Astrocyte (in vitro differentiated cells and primary cell): ENCODE results near the gene EGLN1. TPM values are rescaled to one million over a fixed set of nuclear protein-coding genes. Genes with fewer than 3 reads are reported as not detected.

Experiments used
- DNase-seq: peaks from one replicate; pipeline ENCODE4 v3.0.0-alpha.2; 2010; ENCODE audit warnings: low read depth
- FAIRE-seq: peaks from 2 replicates; lab custom pipeline; 2011; peaks lifted over from hg19 to GRCh38; lab: Jason Lieb, UNC
- H2AFZ ChIP-seq: 2 replicates; pipeline ENCODE4 v1.6.0; 2012; ENCODE audit warnings: low read depth, low read length, inconsistent platforms
- H3K27ac ChIP-seq: 2 replicates; pipeline ENCODE4 v1.5.1; 2011; ENCODE audit warnings: low read depth, low read length, inconsistent platforms
- H3K27me3 ChIP-seq: 2 replicates; pipeline ENCODE4 v1.6.0; 2011; ENCODE audit warnings: low read length, inconsistent platforms; ENCODE audit not compliant: insufficient read depth
- H3K36me3 ChIP-seq: 2 replicates; pipeline ENCODE4 v1.5.1; 2011; ENCODE audit warnings: low read length, inconsistent platforms; ENCODE audit not compliant: insufficient read depth
- H3K4me1 ChIP-seq: 2 replicates; pipeline ENCODE4 v1.5.1; 2011; ENCODE audit warnings: low read length, inconsistent platforms; ENCODE audit not compliant: insufficient read depth
- H3K4me2 ChIP-seq: 2 replicates; pipeline ENCODE4 v1.6.0; 2012; ENCODE audit warnings: low read length, inconsistent platforms
- H3K4me3 ChIP-seq: 2 replicates; pipeline ENCODE4 v1.5.1; 2011; ENCODE audit warnings: low read depth, mild to moderate bottlenecking, low read length, inconsistent platforms; ENCODE audit not compliant: insufficient read depth
- H3K79me2 ChIP-seq: 2 replicates; pipeline ENCODE4 v1.6.0; 2012; ENCODE audit warnings: mild to moderate bottlenecking, low read length, inconsistent platforms; ENCODE audit not compliant: insufficient read depth
- H3K9ac ChIP-seq: 2 replicates; pipeline ENCODE4 v1.6.0; 2012; ENCODE audit warnings: mild to moderate bottlenecking, low read length, inconsistent platforms
- H3K9me3 ChIP-seq: 2 replicates; pipeline ENCODE4 v1.5.1; 2012; ENCODE audit warnings: low read depth, mild to moderate bottlenecking, low read length, inconsistent platforms; ENCODE audit not compliant: insufficient read depth
- H4K20me1 ChIP-seq: 2 replicates; pipeline ENCODE4 v1.6.0; 2012; ENCODE audit warnings: low read length, inconsistent platforms; ENCODE audit not compliant: insufficient read depth
- H3K27ac Mint-ChIP-seq: one replicate; pipeline ENCODE4 v1.8.0; 2021; ENCODE audit warnings: mild to moderate bottlenecking, mixed read lengths; ENCODE audit not compliant: unreplicated experiment
- H3K27me3 Mint-ChIP-seq: one replicate; pipeline ENCODE4 v1.8.0; 2021; ENCODE audit warnings: low read depth, mixed read lengths; ENCODE audit not compliant: unreplicated experiment
- H3K36me3 Mint-ChIP-seq: one replicate; pipeline ENCODE4 v1.8.0; 2021; ENCODE audit warnings: low read depth, mixed read lengths; ENCODE audit not compliant: unreplicated experiment
- H3K4me1 Mint-ChIP-seq: one replicate; pipeline ENCODE4 v1.8.0; 2021; ENCODE audit warnings: low read depth, mixed read lengths; ENCODE audit not compliant: unreplicated experiment
- H3K4me3 Mint-ChIP-seq: one replicate; pipeline ENCODE4 v1.8.0; 2021; ENCODE audit warnings: mild to moderate bottlenecking, moderate library complexity, mixed read lengths; ENCODE audit not compliant: unreplicated experiment
- H3K9me3 Mint-ChIP-seq: one replicate; pipeline ENCODE4 v1.8.0; 2021; ENCODE audit warnings: mild to moderate bottlenecking, mixed read lengths; ENCODE audit not compliant: unreplicated experiment
- EZH2 ChIP-seq: IDR thresholded peaks from 2 replicates; pipeline ENCODE4 v1.6.1; 2012; ENCODE audit warnings: mild to moderate bottlenecking, low read length, inconsistent platforms; ENCODE audit not compliant: insufficient read depth
- total RNA-seq: library from RNA; stranded (reverse); gene quantifications from 2 replicates; pipeline ENCODE4 v1.2.1, GENCODE V29; 2021
- TF ChIP-seq, protein P1 (sequence below): IDR thresholded peaks from 2 replicates; pipeline ENCODE4 v1.5.1; 2011; ENCODE audit warnings: low read depth, mild to moderate bottlenecking, inconsistent platforms, low read length, moderate library complexity; ENCODE audit not compliant: insufficient read depth

EGLN1 gene
- total RNA-seq, 1 donor from 2014 or later: 34.5 TPM

- H3K27ac ChIP-seq: no peak overlapping the region
- Mint-ChIP-seq H3K27ac (no peak overlapping the region), H3K36me3 (peaks cover 2% of the 10 kb centered on the region), H3K4me3 (peak overlapping the region; percentile 92), H3K9me3 (no peaks in the 10 kb centered on the region), H3K4me1 (peaks cover 10% of the 10 kb centered on the region), H3K27me3 (no peaks in the 10 kb centered on the region)
- peaks cover 25% of the 10 kb centered on the region for H4K20me1 ChIP-seq
- TF ChIP-seq, protein P1, sequence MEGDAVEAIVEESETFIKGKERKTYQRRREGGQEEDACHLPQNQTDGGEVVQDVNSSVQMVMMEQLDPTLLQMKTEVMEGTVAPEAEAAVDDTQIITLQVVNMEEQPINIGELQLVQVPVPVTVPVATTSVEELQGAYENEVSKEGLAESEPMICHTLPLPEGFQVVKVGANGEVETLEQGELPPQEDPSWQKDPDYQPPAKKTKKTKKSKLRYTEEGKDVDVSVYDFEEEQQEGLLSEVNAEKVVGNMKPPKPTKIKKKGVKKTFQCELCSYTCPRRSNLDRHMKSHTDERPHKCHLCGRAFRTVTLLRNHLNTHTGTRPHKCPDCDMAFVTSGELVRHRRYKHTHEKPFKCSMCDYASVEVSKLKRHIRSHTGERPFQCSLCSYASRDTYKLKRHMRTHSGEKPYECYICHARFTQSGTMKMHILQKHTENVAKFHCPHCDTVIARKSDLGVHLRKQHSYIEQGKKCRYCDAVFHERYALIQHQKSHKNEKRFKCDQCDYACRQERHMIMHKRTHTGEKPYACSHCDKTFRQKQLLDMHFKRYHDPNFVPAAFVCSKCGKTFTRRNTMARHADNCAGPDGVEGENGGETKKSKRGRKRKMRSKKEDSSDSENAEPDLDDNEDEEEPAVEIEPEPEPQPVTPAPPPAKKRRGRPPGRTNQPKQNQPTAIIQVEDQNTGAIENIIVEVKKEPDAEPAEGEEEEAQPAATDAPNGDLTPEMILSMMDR: no peak
- TF ChIP-seq EZH2: no peak
- H3K4me3 ChIP-seq: no peak overlapping the region
- H3K9me3 ChIP-seq: no peaks in the 10 kb centered on the region
- peaks cover 10% of the 10 kb centered on the region for H3K4me1 ChIP-seq
- H3K36me3 ChIP-seq: no peaks in the 10 kb centered on the region
- H3K79me2 ChIP-seq: peaks cover 27% of the 10 kb centered on the region
- DNase-seq (no peak), FAIRE-seq (no peak)
- H3K4me2 ChIP-seq: no peak overlapping the region
- no peaks in the 10 kb centered on the region for H3K27me3 ChIP-seq
- no peak overlapping the region for H3K9ac ChIP-seq
- H2AFZ ChIP-seq: no peak overlapping the region
Observed at GRCh38 chr1:231423648-231424047, 1.6 kb upstream of the EGLN1 start.

DNA sequence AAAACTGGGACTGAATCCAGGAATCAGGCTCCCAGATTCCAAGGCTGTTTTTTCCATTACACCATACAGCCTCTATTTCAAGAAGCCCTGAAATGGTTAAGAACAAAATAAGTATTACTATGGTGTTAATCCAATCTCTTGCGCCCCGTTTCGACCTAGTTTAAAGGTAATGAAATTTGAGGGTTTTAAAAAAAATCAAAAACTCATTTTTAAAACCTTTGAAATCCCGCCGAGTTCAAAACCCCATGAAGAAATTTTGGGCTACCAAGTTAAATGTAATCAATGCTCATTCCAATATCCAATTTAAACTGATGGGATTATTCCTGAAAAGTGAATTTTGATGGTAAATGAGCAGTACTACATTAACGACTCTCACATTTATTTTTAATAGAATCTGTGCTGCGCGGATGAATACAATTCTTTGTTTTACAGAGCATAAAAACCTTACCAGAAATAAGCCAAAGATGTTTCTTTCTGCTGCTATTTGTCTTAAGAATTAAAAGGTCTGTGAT lies 767 bp upstream of the EGLN1 start:
- Histone ChIP-seq H3K4me2 (peak overlapping the region; percentile 82), H3K4me1 (peaks cover 17% of the 10 kb centered on the region), H3K4me3 (peak overlapping the region; percentile 69), H3K36me3 (no peaks in the 10 kb centered on the region), H4K20me1 (peaks cover 33% of the 10 kb centered on the region), H3K9me3 (no peaks in the 10 kb centered on the region), H3K9ac (peak overlapping the region; percentile 86), H3K27ac (peak overlapping the region; percentile 76), H3K79me2 (peaks cover 35% of the 10 kb centered on the region), H2AFZ (peak overlapping the region; percentile 89), H3K27me3 (no peaks in the 10 kb centered on the region)
- H3K4me1 Mint-ChIP-seq: peaks cover 10% of the 10 kb centered on the region
- H3K4me3 Mint-ChIP-seq: peak overlapping the region; percentile 92
- TF ChIP-seq, protein P1: no peak
- no peak for TF ChIP-seq EZH2
- H3K9me3 Mint-ChIP-seq: no peaks in the 10 kb centered on the region
- peak overlapping the region; percentile 78 for H3K27ac Mint-ChIP-seq
- H3K36me3 Mint-ChIP-seq: peaks cover 2% of the 10 kb centered on the region
- FAIRE-seq: no peak
- no peak for DNase-seq
- no peaks in the 10 kb centered on the region for H3K27me3 Mint-ChIP-seq

- H3K9ac ChIP-seq: peak overlapping the region; percentile 92
- H4K20me1 ChIP-seq: peaks cover 39% of the 10 kb centered on the region
- H3K4me2 ChIP-seq: peak overlapping the region; percentile 97
- H3K27me3 ChIP-seq: no peaks in the 10 kb centered on the region
- H3K79me2 ChIP-seq: peaks cover 48% of the 10 kb centered on the region
- H3K4me1 ChIP-seq: peaks cover 20% of the 10 kb centered on the region
- H2AFZ ChIP-seq: peak overlapping the region; percentile 55
- no peak for DNase-seq
- no peak overlapping the region for H3K27ac Mint-ChIP-seq
- peak overlapping the region; percentile 81 for H3K27ac ChIP-seq
- peak overlapping the region; percentile 92 for H3K4me3 ChIP-seq
- TF ChIP-seq, protein P1: no peak
- TF ChIP-seq EZH2: no peak
- H3K27me3 Mint-ChIP-seq: no peaks in the 10 kb centered on the region
- peaks cover 2% of the 10 kb centered on the region for H3K36me3 Mint-ChIP-seq
- H3K9me3 Mint-ChIP-seq: no peaks in the 10 kb centered on the region
- H3K9me3 ChIP-seq: no peaks in the 10 kb centered on the region
- H3K4me1 Mint-ChIP-seq: peaks cover 20% of the 10 kb centered on the region
- H3K4me3 Mint-ChIP-seq: peak overlapping the region; percentile 72
- no peak for FAIRE-seq
- H3K36me3 ChIP-seq: peaks cover 2% of the 10 kb centered on the region
Observed at GRCh38 chr1:231421546-231421970, 529 bp downstream of the EGLN1 start.
